ENCODE data around the gene S100A7A. TPM values are rescaled to one million over a fixed set of nuclear protein-coding genes. Genes with fewer than 3 reads are reported as not detected.

S100A7A gene
- total and polyA plus RNA-seq, 2 of the 8 experiments (the other 6 are each of a cell fraction or from before 2014, with no cell fraction given), result not detected

GRCh38 chr1:153368495-153368894, 47.8 kb upstream of the S100A7A start:
- 88% methylated on average over 2 of the region's 2 CpGs; no CpG with 5 or more reads in 1 of the 2 experiments for WGBS, 2 experiments (ENCODE audit: extremely low coverage in 1 of 2, insufficient coverage in 1 of 2, insufficient read length in 1 of 2, insufficient replicate concordance in 2 of 2, low coverage in 1 of 2, low lambda C conversion rate in 2 of 2, missing lambda C conversion rate in 1 of 2)
- H3K23ac ChIP-seq (ENCODE audit: insufficient read length), result no peak overlapping the region
- H3K23me2 ChIP-seq (ENCODE audit: low read depth, low read length), result no peaks in the 10 kb centered on the region
- no peaks in the 10 kb centered on the region for H3K9me3 ChIP-seq (ENCODE audit: insufficient read depth in 2 of 2, low read depth in 1 of 2, low read length in 1 of 2)
- no peak overlapping the region for H2BK15ac ChIP-seq (ENCODE audit: low read length)
- no peaks in the 10 kb centered on the region for H4K20me1 ChIP-seq (replicated peaks in 1 of 2; ENCODE audit: control insufficient read depth in 1 of 2, insufficient read depth in 2 of 2, low read length in 2 of 2)
- no peak overlapping the region for H3K4me3 ChIP-seq (ENCODE audit: extremely low read depth in 1 of 4, insufficient read depth in 2 of 4, low read depth in 3 of 4, low read length in 4 of 4)
- ChIA-PET POLR2A (ENCODE audit: partially characterized antibody) (interaction anchor here (1.3 kb wide), 1 partner anchor 23 kb away, joined by 3 read pairs; the partner anchor contains the start of gene S100A8), CTCF (ENCODE audit: partially characterized antibody) (interaction anchor here (3.0 to 4.1 kb wide), 2 partner anchors 13 to 15 kb away, joined by 12 to 19 read pairs; no protein-coding TSS in a partner anchor)
- no peak overlapping the region for H2AFZ ChIP-seq (ENCODE audit: low read length)
- no peak overlapping the region for H2AK5ac ChIP-seq (ENCODE audit: low read depth, low read length)
- H4K8ac ChIP-seq (ENCODE audit: extremely low read depth, insufficient read depth, low read length), result no peak overlapping the region
- no peak overlapping the region for H2BK20ac ChIP-seq (ENCODE audit: low read length)
- no peak overlapping the region for H3K4ac ChIP-seq (replicated peaks; ENCODE audit: insufficient read length, low read depth, low read length)
- no peaks in the 10 kb centered on the region for H3K79me2 ChIP-seq (ENCODE audit: control insufficient read depth in 1 of 2, insufficient read depth in 2 of 2, low read length in 2 of 2)
- no peaks in the 10 kb centered on the region for H3K79me1 ChIP-seq (ENCODE audit: low read depth, low read length)
- H3K9ac ChIP-seq (replicated peaks in 1 of 4; ENCODE audit: extremely low read depth in 1 of 4, low read depth in 3 of 4, low read length in 3 of 4), result no peak overlapping the region
- H3K56ac ChIP-seq (replicated peaks; ENCODE audit: insufficient read length, low read depth, low read length), result no peak overlapping the region
- H2BK5ac ChIP-seq (ENCODE audit: low read depth, low read length), result no peak overlapping the region
- H4K5ac ChIP-seq (ENCODE audit: insufficient read length, low read depth, low read length), result no peak overlapping the region
- H4K91ac ChIP-seq (replicated peaks; ENCODE audit: insufficient read length, low read length), result no peak overlapping the region
- H3K4me2 ChIP-seq (ENCODE audit: insufficient read depth in 1 of 2, low read depth in 2 of 2, low read length in 2 of 2), result no peak overlapping the region
- H3K18ac ChIP-seq (ENCODE audit: extremely low read depth, low read length), result no peak overlapping the region
- H3K4me1 ChIP-seq (replicated peaks in 1 of 4; ENCODE audit: control insufficient read depth in 3 of 4, insufficient read depth in 4 of 4, low read length in 3 of 4), result no peaks in the 10 kb centered on the region
- H2BK12ac ChIP-seq (ENCODE audit: low read depth, low read length), result no peak overlapping the region
- no peak overlapping the region for H3K27ac ChIP-seq (ENCODE audit: low read depth, low read length)
- FAIRE-seq, result no peak
- H3K27me3 ChIP-seq (replicated peaks in 1 of 4; ENCODE audit: control insufficient read depth in 3 of 4, extremely low read depth in 1 of 4, insufficient read depth in 3 of 4, low read length in 3 of 4), result no peaks in the 10 kb centered on the region
- H3K36me3 ChIP-seq (ENCODE audit: control insufficient read depth in 2 of 4, insufficient read depth in 4 of 4, low read length in 3 of 4), result no peaks in the 10 kb centered on the region
- DNase-seq (ENCODE audit: low read depth in 1 of 2, low spot score in 2 of 2), result no peak
- H2BK120ac ChIP-seq (replicated peaks; ENCODE audit: low read depth, low read length), result no peak overlapping the region
- H3K14ac ChIP-seq (ENCODE audit: insufficient read length), result no peak overlapping the region
- TF ChIP-seq CTBP2 (IDR thresholded peaks at IDR 0.05; ENCODE audit: borderline replicate concordance, insufficient read depth, insufficient read length, low read length) (no peak), CHD2 (IDR thresholded peaks at IDR 0.05; ENCODE audit: low read length) (no peak), PHF8 (conservative IDR thresholded peaks at IDR 0.05; ENCODE audit: low read depth, low read length) (no peak), RNF2 (IDR thresholded peaks at IDR 0.05; ENCODE audit: borderline replicate concordance, low read depth, low read length, missing control alignments, poor library complexity, severe bottlenecking) (no peak), SAP30 (IDR thresholded peaks at IDR 0.05; ENCODE audit: insufficient read depth, insufficient replicate concordance, low read length) (no peak), RXRA (IDR thresholded peaks at IDR 0.05; ENCODE audit: insufficient read depth, low read depth, low read length) (no peak), POU5F1 (IDR thresholded peaks at IDR 0.05; ENCODE audit: low read depth, low read length) (no peak), SIRT6 (IDR thresholded peaks at IDR 0.05; ENCODE audit: low read length) (no peak), SRF (IDR thresholded peaks at IDR 0.05; ENCODE audit: low read depth, low read length) (no peak), BRCA1 (IDR thresholded peaks at IDR 0.05; ENCODE audit: low read depth, low read length) (no peak), POLR2AphosphoS5 (IDR thresholded peaks at IDR 0.05; ENCODE audit: low read depth, low read length) (no peak), BCL11A (IDR thresholded peaks at IDR 0.05; ENCODE audit: low read depth in 2 of 2, low read length in 2 of 2) (no peak), ZNF274 (IDR thresholded peaks at IDR 0.05; ENCODE audit: borderline replicate concordance, extremely low read depth, low read length) (no peak), TAF7 (optimal IDR thresholded peaks at IDR 0.05; ENCODE audit: borderline replicate concordance, low read depth, low read length) (no peak)
